ENCODE results near the gene SSC5D.

Gene SSC5D

DNA sequence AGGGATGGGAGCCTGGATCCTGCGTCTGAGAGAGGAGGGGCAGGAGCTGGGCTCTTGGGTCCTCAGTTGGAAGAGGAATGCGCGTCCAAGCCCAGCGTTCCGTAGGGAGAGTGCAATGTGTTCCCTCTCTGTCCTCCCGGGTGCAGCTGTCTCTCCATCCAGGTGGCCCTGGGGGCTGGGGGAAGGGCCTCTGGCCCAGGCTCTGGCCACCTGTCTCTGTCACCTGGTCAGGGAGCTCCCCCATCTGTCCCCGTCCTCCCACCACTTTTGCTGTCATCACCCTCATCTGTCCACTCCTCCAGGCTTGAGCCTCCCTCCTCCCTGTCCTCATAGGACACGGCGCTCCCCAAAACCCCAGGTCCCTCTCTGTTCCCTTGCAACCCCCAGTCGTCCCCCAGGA is 52.4 kb downstream of the SSC5D start:
- DNase-seq (ENCODE audit: low read depth in 2 of 2): no peak
- no peak overlapping the region for H3K4me3 ChIP-seq (replicated peaks in 1 of 2; ENCODE audit: low read depth in 2 of 2, low read length in 2 of 2)
- TF ChIP-seq, protein P1, sequence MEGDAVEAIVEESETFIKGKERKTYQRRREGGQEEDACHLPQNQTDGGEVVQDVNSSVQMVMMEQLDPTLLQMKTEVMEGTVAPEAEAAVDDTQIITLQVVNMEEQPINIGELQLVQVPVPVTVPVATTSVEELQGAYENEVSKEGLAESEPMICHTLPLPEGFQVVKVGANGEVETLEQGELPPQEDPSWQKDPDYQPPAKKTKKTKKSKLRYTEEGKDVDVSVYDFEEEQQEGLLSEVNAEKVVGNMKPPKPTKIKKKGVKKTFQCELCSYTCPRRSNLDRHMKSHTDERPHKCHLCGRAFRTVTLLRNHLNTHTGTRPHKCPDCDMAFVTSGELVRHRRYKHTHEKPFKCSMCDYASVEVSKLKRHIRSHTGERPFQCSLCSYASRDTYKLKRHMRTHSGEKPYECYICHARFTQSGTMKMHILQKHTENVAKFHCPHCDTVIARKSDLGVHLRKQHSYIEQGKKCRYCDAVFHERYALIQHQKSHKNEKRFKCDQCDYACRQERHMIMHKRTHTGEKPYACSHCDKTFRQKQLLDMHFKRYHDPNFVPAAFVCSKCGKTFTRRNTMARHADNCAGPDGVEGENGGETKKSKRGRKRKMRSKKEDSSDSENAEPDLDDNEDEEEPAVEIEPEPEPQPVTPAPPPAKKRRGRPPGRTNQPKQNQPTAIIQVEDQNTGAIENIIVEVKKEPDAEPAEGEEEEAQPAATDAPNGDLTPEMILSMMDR (IDR thresholded peaks at IDR 0.05; ENCODE audit: low read depth, low read length): no peak

DNA sequence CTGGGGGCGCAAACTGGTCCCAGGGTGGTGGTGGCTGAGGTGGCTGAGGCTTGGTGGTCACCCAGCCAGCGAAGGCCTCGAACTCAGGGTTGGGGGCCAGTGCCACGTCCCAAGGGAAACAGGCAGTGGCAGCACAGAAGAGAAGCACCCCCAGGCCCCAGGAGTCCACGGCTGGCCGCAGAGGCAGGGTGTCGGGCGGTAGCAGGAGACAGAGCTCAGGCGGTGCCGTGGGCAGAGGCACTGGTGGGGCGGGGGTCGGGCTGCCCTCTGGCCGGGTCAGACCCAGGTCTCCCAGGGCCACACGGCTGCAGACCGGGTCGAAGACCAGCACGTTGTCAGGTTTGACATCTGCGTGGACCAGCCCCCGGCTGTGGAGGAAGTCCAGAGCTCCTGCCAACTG is 52.9 kb downstream of the SSC5D start:
- TF ChIP-seq, protein P1 (IDR thresholded peaks at IDR 0.05; ENCODE audit: low read depth, low read length): no peak
- H3K4me3 ChIP-seq (replicated peaks in 1 of 2; ENCODE audit: low read depth in 2 of 2, low read length in 2 of 2): no peak overlapping the region

DNA sequence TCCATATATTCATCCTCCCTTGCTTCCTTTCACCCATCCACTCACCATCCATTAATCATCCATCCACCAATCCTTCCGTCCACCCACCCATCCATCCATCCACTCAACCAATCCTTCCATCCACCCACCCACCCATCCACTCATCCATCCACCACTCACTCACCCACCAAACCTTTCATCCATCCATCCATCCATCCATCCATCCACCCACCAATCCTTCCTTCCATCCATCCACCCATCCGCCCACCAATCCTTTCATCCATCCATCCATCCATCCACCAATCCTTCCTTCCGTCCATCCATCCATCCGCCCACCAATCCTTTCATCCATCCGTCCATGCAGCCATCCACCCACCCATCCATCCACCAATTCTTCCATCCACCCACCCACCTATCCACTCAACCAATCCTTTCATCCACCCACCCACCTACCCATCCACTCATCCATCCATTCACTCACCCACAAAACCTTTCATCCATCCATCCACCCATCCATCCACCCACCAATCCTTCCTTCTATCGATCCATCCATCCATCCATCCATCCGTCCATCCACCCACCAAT is 54.1 kb downstream of the SSC5D start:
- no peak for DNase-seq (ENCODE audit: low read depth in 2 of 2)
- TF ChIP-seq, protein P1 (IDR thresholded peaks at IDR 0.05; ENCODE audit: low read depth, low read length): no peak

More for the DNA sequence above, 52.9 kb downstream of the SSC5D start:
- no peak for DNase-seq (ENCODE audit: low read depth in 2 of 2)

DNA sequence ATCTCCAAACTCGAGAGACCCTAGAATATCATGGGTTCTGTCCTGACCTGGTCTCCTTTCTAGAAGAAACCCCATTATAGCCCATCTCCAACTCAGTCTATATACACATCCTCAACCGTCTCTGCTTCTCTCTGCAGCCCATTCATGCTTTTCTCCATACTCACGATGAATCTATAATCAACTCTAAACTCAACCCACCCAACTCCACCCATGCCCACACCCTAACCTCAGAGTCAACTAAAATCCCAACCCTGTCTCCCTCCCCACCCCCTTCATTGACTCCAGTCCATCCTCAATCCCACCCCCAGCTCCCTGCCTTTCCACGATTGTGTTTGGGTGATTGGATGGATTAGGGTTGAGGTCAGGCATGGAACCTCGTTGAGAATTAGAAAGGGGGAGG is 55.3 kb downstream of the SSC5D start:
- TF ChIP-seq, protein P1 (IDR thresholded peaks at IDR 0.05; ENCODE audit: low read depth, low read length): no peak
- DNase-seq (ENCODE audit: low read depth in 2 of 2): no peak
- H3K4me3 ChIP-seq (replicated peaks in 1 of 2; ENCODE audit: low read depth in 2 of 2, low read length in 2 of 2): no peak overlapping the region

More for the DNA sequence above, 54.1 kb downstream of the SSC5D start:
- no peak overlapping the region for H3K4me3 ChIP-seq (replicated peaks in 1 of 2; ENCODE audit: low read depth in 2 of 2, low read length in 2 of 2)

DNA sequence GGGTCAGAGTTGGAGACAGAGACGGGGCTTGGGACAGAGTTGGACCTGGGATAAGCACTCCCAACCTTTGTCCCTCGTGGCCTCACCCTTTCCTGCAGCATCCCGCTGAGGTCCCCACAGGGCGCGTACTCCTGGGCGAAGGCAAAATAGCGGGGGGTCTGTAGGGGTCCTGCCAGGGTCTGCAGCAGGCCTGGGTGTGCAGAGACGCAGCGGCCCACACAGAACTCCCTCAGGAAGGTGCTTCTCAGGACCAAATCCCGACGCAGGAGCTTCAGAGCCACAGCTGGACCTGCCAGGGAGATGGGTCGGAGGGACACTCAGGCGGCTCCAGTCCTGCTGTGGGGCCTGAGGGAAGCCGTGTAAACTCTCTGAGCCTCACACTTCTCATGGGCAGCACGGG is 55.8 kb downstream of the SSC5D start:
- TF ChIP-seq, protein P1 (IDR thresholded peaks at IDR 0.05; ENCODE audit: low read depth, low read length): no peak
- no peak overlapping the region for H3K4me3 ChIP-seq (replicated peaks in 1 of 2; ENCODE audit: low read depth in 2 of 2, low read length in 2 of 2)
- DNase-seq (ENCODE audit: low read depth in 2 of 2): no peak

DNA sequence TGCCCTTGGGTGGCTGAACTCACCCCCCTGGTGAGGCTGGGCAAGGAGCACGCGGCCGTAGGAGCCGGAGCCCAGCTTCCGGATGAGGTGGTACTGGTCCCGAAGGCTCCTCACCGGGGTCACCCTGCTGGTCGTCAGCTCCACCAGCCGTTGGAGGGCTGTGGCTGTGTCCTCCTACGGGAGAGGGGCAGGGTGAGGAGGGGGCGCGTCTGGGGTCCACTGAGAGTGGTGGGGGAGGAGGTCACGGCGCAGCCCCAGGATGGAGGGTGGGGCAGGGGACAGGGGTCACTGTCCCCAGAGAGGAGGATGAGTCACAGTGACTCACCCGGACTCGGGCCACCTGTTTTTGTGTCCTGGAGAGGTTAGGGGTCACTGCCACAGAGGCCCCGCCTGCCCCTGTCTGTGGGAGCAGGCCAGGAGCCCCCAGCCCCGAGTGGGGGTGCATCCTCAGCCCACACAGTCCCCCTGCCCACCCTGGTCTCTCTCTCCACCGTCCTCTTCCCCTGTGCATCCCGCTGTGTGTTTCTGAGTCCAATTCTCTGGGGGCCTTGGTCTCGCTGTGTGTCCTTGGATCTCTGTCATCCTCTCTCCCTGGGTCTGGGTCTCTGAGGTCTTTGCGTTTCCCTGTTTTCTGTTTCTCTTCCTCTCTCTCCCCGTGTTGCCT is 56.7 kb downstream of the SSC5D start:
- no peak overlapping the region for H3K4me3 ChIP-seq (replicated peaks in 1 of 2; ENCODE audit: low read depth in 2 of 2, low read length in 2 of 2)
- no peak for DNase-seq (ENCODE audit: low read depth in 2 of 2)
- TF ChIP-seq, protein P1 (IDR thresholded peaks at IDR 0.05; ENCODE audit: low read depth, low read length): no peak
